Naive thymus-derived CD4-positive, alpha-beta T cell (primary cell): ENCODE data around the gene NINJ2. TPM values are rescaled to one million over a fixed set of nuclear protein-coding genes. Genes with fewer than 3 reads are reported as not detected.
A peak's percentile ranks its signal among the peaks of the same experiment; 100 is the strongest.

Source experiments
- ATAC-seq: fragments of 150-1000 bp; cut with Tn5 transposase; 2 replicates; pipeline ENCODE4 v1.10.0; 2021; ENCODE audit warnings: mild to moderate bottlenecking, moderate library complexity
- CTCF ChIA-PET: fragments of 350-600 bp; sonication (Branson Sonifier 250); formaldehyde crosslinking; loops from one replicate; lab custom pipeline; 2021; ENCODE audit warnings: antibody characterized with exemption; lab: Charles Lee
- POLR2A ChIA-PET: fragments of 350-600 bp; sonication (Branson Sonifier 250); formaldehyde crosslinking; loops from one replicate; lab custom pipeline; 2021; ENCODE audit warnings: antibody characterized with exemption, inconsistent platforms; lab: Charles Lee
- DNase-seq, 9 donors: peaks; one replicate each; pipeline versions ENCODE4 v3.0.0 to v3.0.0-alpha.2; 2020 to 2022; ENCODE audit warnings: mixed read lengths in 1 of 9
- H3K27ac ChIP-seq: one replicate; pipeline ENCODE4 v1.7.0; 2013; ENCODE audit warnings: mild to moderate bottlenecking, low read depth, low read length, moderate library complexity
- H3K27me3 ChIP-seq, 2 donors: one replicate each; pipeline ENCODE4 v1.7.0; 2013; ENCODE audit warnings: low read length in 2 of 2, mild to moderate bottlenecking in 2 of 2, moderate library complexity in 2 of 2; ENCODE audit not compliant: control insufficient read depth in 2 of 2, insufficient read depth in 2 of 2
- H3K36me3 ChIP-seq, 3 experiments: 1 replicate in 2 of 3; 2 replicates in 1 of 3; pipeline ENCODE4 v1.7.0; 2013; ENCODE audit warnings: low read length in 3 of 3, mild to moderate bottlenecking in 3 of 3, moderate library complexity in 1 of 3; ENCODE audit not compliant: insufficient read depth in 3 of 3, control insufficient read depth in 2 of 3
- H3K4me1 ChIP-seq, 2 donors: one replicate each; pipeline ENCODE4 v1.7.0; 2013; ENCODE audit warnings: low read length in 2 of 2, mild to moderate bottlenecking in 2 of 2, moderate library complexity in 1 of 2; ENCODE audit not compliant: control insufficient read depth in 2 of 2, insufficient read depth in 2 of 2
- H3K4me3 ChIP-seq: 2 replicates; pipeline ENCODE4 v1.7.0; 2013; ENCODE audit warnings: mild to moderate bottlenecking, low read length
- H3K9me3 ChIP-seq, 3 experiments: 1 replicate in 2 of 3; 2 replicates in 1 of 3; pipeline ENCODE4 v1.7.0; 2013; ENCODE audit warnings: low read length in 3 of 3; ENCODE audit not compliant: control insufficient read depth in 2 of 3
- H3K27ac Mint-ChIP-seq, 9 donors: one replicate each; pipeline ENCODE4 v1.8.0; 2020 to 2022; ENCODE audit warnings: mixed read lengths in 9 of 9, mild to moderate bottlenecking in 8 of 9, moderate library complexity in 5 of 9, inconsistent platforms in 2 of 9
- H3K27me3 Mint-ChIP-seq, 5 donors: one replicate each; pipeline ENCODE4 v1.8.0; 2021 to 2022; ENCODE audit warnings: mixed read lengths in 5 of 5, mild to moderate bottlenecking in 1 of 5
- H3K36me3 Mint-ChIP-seq, 5 donors: one replicate each; pipeline ENCODE4 v1.8.0; 2020 to 2022; ENCODE audit warnings: mixed read lengths in 5 of 5, mild to moderate bottlenecking in 3 of 5, inconsistent platforms in 1 of 5
- H3K4me1 Mint-ChIP-seq, 7 donors: one replicate each; pipeline ENCODE4 v1.8.0; 2020 to 2022; ENCODE audit warnings: mixed read lengths in 7 of 7, mild to moderate bottlenecking in 3 of 7, inconsistent platforms in 1 of 7
- H3K4me3 Mint-ChIP-seq, 10 donors: one replicate each; pipeline ENCODE4 v1.8.0; 2020 to 2022; ENCODE audit warnings: mild to moderate bottlenecking in 10 of 10, mixed read lengths in 10 of 10, moderate library complexity in 6 of 10, inconsistent platforms in 2 of 10
- H3K9me3 Mint-ChIP-seq, 11 donors: one replicate each; pipeline ENCODE4 v1.8.0; 2020 to 2022; ENCODE audit warnings: mixed read lengths in 11 of 11, mild to moderate bottlenecking in 4 of 11, inconsistent platforms in 1 of 11, moderate library complexity in 1 of 11
- intact Hi-C, 2 donors: fragments of 100-400 bp; cut with micrococcal nuclease; formaldehyde crosslinking; loops; one replicate each; pipeline ENCODE4 v1.15.1; 2023
- polyA plus RNA-seq, 2 donors: library from polyadenylated mRNA; unstranded; fragments of 300-500 nt; fragmentation: Illumina TruSeq; gene quantifications; one replicate each; pipeline ENCODE4 v1.2.3, GENCODE V29; 2021
- total RNA-seq, 6 experiments: library from RNA in 5 of 6; stranded (reverse) in 5 of 6; gene quantifications; 1 replicate in 5 of 6; 2 replicates in 1 of 6; pipeline ENCODE4 v1.2.3 and lab custom pipeline; 2021 to 2026

NINJ2 gene
- total and polyA plus RNA-seq, 7 experiments from 2014 or later, result 0.84 to 11.2 (median 5.1) TPM

- no peaks in the 10 kb centered on the region for H3K9me3 ChIP-seq
- DNase-seq, result peak in 4 of 9 donors; percentile 30 to 43 (median 40)
- H3K4me1 ChIP-seq, result peaks cover 18 to 27% of the 10 kb centered on the region in 2 donors
- peak overlapping the region; percentile 60 for H3K27ac ChIP-seq
- peak; percentile 14 for ATAC-seq
- intact Hi-C loops, result loop anchor here in 1 of 2 donors (1.0 kb wide), 1 partner anchor 9 kb away; no protein-coding TSS in a partner anchor
- Mint-ChIP-seq H3K4me3 (peak overlapping the region in 7 of 10 donors; percentile 15 to 54 (median 29)), H3K27ac (peak overlapping the region; percentile 44 to 94 (median 86)), H3K4me1 (peaks cover 26 to 61% (median 49%) of the 10 kb centered on the region in 7 donors), H3K9me3 (peaks cover 0 to 2% (median 0%) of the 10 kb centered on the region in 11 donors), H3K27me3 (no peaks in the 10 kb centered on the region), H3K36me3 (peaks cover 0 to 10% (median 0%) of the 10 kb centered on the region in 5 donors)
- no peaks in the 10 kb centered on the region for H3K27me3 ChIP-seq
- no peaks in the 10 kb centered on the region for H3K36me3 ChIP-seq
- H3K4me3 ChIP-seq, result no peak overlapping the region
- ChIA-PET POLR2A (interaction anchor here (1.7 kb wide), 1 partner anchor 19 kb away, joined by 6 read pairs; no protein-coding TSS in a partner anchor), CTCF (interaction anchor here (1.4 kb wide), 1 partner anchor 112 kb away, joined by 3 read pairs; no protein-coding TSS in a partner anchor)
Observed at GRCh38 chr12:638953-639557, 24.2 kb downstream of the NINJ2 start.

- H3K36me3 Mint-ChIP-seq, result peaks cover 0 to 15% (median 0%) of the 10 kb centered on the region in 5 donors
- Histone ChIP-seq H3K27ac (no peak overlapping the region), H3K36me3 (no peaks in the 10 kb centered on the region), H3K27me3 (no peaks in the 10 kb centered on the region), H3K4me3 (no peak overlapping the region), H3K9me3 (no peaks in the 10 kb centered on the region), H3K4me1 (peaks cover 13 to 14% of the 10 kb centered on the region in 2 donors)
- CTCF ChIA-PET, result interaction anchor here (0.6 kb wide), 1 partner anchor 308 kb away, joined by 4 read pairs; no protein-coding TSS in a partner anchor
- H3K4me3 Mint-ChIP-seq, result no peak overlapping the region
- peaks cover 22 to 58% (median 47%) of the 10 kb centered on the region in 7 donors for H3K4me1 Mint-ChIP-seq
- H3K27ac Mint-ChIP-seq, result peak overlapping the region in 5 of 9 donors; percentile 2 to 57 (median 31)
- no peaks in the 10 kb centered on the region for H3K27me3 Mint-ChIP-seq
- POLR2A ChIA-PET, result no interaction called here
- ATAC-seq (no peak), DNase-seq (no peak)
- peaks cover 0 to 3% (median 0%) of the 10 kb centered on the region in 11 donors for H3K9me3 Mint-ChIP-seq
- intact Hi-C loops, result no loop called here
Observed at GRCh38 chr12:636632-637031, 26.6 kb downstream of the NINJ2 start.

- H3K4me1 Mint-ChIP-seq, result peaks cover 11 to 50% (median 44%) of the 10 kb centered on the region in 7 donors
- ATAC-seq (no peak), DNase-seq (no peak)
- intact Hi-C loops, result loop anchor here in 1 of 2 donors (5.0 kb wide), 1 partner anchor 39 kb away; no protein-coding TSS in a partner anchor
- Histone ChIP-seq H3K4me1 (peaks cover 2 to 9% of the 10 kb centered on the region in 2 donors), H3K27me3 (no peaks in the 10 kb centered on the region), H3K27ac (no peak overlapping the region), H3K9me3 (no peaks in the 10 kb centered on the region), H3K36me3 (no peaks in the 10 kb centered on the region), H3K4me3 (no peak overlapping the region)
- ChIA-PET CTCF (interaction anchor here (1.8 kb wide), 1 partner anchor 19 kb away, joined by 5 read pairs; no protein-coding TSS in a partner anchor), POLR2A (interaction anchor here (0.6 kb wide), 1 partner anchor 12 kb away, joined by 3 read pairs; no protein-coding TSS in a partner anchor)
- H3K36me3 Mint-ChIP-seq, result peaks cover 0 to 21% (median 3%) of the 10 kb centered on the region in 5 donors
- peak overlapping the region in 5 of 9 donors; percentile 1 to 94 (median 30) for H3K27ac Mint-ChIP-seq
- peaks cover 0 to 3% (median 0%) of the 10 kb centered on the region in 11 donors for H3K9me3 Mint-ChIP-seq
- no peaks in the 10 kb centered on the region for H3K27me3 Mint-ChIP-seq
- peak overlapping the region in 1 of 10 donors; percentile 13 for H3K4me3 Mint-ChIP-seq
Observed at GRCh38 chr12:633731-634130, 29.5 kb downstream of the NINJ2 start.

DNA sequence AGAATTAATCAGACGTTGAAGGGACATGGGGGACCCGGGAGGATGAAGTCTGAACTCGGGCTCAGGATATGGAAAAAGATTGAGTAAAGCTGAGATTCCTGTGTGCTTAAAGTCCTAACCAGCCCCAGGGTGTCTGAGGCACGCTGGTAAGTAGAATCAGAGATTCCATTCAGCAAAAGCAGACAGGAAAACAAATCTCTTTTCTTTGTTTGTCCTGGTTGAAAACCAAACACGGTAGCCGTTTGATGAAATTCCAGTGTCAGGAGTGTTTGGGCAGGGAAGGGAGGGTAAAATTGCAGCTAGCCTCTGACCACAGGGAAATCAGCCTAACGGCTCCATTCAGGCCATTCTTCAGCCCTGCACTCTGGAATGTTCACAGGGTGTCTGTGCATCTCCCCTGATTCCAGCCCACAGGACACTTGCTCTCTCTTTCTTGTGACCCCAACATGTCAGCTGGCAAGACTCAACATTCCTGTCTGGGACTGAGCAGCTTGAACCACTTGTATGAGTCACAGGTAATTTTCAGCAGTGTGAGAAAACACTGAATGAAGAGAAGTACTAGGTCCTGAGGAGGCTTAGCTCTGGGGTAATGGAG is 31.0 kb downstream of the NINJ2 start:
- peak overlapping the region in 3 of 10 donors; percentile 82 to 96 (median 94) for H3K4me3 Mint-ChIP-seq
- POLR2A ChIA-PET, result interaction anchor here (0.7 to 1.0 kb wide), 2 partner anchors 10 to 13 kb away, joined by 3 to 4 read pairs; no protein-coding TSS in a partner anchor
- CTCF ChIA-PET, result interaction anchor here (1.0 to 1.8 kb wide), 2 partner anchors 18 to 184 kb away, joined by 3 to 5 read pairs; no protein-coding TSS in a partner anchor
- H3K9me3 Mint-ChIP-seq, result peaks cover 0 to 3% (median 0%) of the 10 kb centered on the region in 11 donors
- peak overlapping the region in 8 of 9 donors; percentile 49 to 98 (median 88) for H3K27ac Mint-ChIP-seq
- Histone ChIP-seq H3K27ac (peak overlapping the region; percentile 3), H3K27me3 (no peaks in the 10 kb centered on the region), H3K4me1 (peaks cover 0 to 6% of the 10 kb centered on the region in 2 donors), H3K4me3 (no peak overlapping the region), H3K36me3 (no peaks in the 10 kb centered on the region), H3K9me3 (no peaks in the 10 kb centered on the region)
- peak; percentile 61 for ATAC-seq
- H3K36me3 Mint-ChIP-seq, result peaks cover 0 to 21% (median 3%) of the 10 kb centered on the region in 5 donors
- intact Hi-C loops, result loop anchor here in 1 of 2 donors (5.0 kb wide), 1 partner anchor 40 kb away; no protein-coding TSS in a partner anchor
- no peak for DNase-seq
- H3K4me1 Mint-ChIP-seq, result peaks cover 7 to 51% (median 40%) of the 10 kb centered on the region in 7 donors
- H3K27me3 Mint-ChIP-seq, result no peaks in the 10 kb centered on the region

DNA sequence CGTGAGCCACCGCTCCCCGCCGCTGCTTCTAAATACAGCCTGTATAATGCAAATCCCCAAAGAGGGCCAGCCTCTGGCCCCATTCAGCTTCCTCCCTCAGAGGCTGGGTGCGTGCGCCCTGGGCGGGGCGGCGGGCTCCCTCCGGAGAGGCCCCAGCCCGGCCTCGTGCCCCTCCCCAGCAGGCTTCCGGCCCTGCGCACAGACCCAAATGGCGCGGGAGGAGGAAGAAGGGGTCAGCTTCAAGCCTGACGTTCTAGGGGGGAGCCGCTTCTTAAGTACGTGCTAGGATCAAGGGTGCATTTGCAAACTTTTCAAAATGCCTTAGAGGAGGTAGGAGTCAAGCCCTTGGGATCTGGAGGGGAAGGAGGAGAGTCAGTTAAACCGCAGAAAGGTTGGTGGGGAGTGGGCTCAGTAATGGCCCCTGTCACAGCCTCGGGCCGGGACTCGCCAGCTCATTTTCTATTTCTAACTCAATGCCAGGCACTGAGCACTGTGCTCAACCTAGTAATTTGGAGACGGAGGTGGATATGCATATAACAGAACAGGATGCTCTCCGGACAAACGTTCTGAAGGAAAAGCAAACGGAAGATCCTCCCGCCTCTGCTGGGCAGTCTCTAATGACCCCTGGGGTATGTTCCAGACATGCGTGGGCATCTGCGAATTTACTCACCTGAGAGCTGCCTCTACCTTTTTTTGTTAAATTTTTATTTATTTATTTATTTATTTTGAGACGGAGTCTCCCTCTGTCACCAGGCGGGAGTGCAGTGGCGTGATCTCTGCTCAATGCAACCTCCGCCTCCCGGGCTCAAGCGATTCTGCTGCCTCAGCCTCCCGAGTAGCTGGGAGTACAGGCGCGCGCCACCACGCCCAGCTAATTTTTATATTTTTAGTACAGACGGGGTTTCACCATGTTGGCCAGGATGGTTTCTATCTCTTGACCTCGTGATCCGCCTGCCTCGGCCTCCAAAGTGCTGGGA is 32.3 kb downstream of the NINJ2 start:
- intact Hi-C loops, result loop anchor here in 1 of 2 donors (1.0 to 5.0 kb wide), 6 partner anchors 8 to 120 kb away; no protein-coding TSS in a partner anchor
- H3K4me3 Mint-ChIP-seq, result peak overlapping the region in 8 of 10 donors; percentile 82 to 96 (median 91)
- peaks cover 0 to 2% (median 0%) of the 10 kb centered on the region in 11 donors for H3K9me3 Mint-ChIP-seq
- H3K27me3 Mint-ChIP-seq, result no peaks in the 10 kb centered on the region
- ATAC-seq (no peak), DNase-seq (peak in 6 of 9 donors; percentile 54 to 88 (median 70))
- Histone ChIP-seq H3K27ac (peak overlapping the region; percentile 72), H3K36me3 (no peaks in the 10 kb centered on the region), H3K4me1 (peaks cover 0 to 6% of the 10 kb centered on the region in 2 donors), H3K27me3 (no peaks in the 10 kb centered on the region), H3K4me3 (peak overlapping the region; percentile 53), H3K9me3 (no peaks in the 10 kb centered on the region)
- ChIA-PET CTCF (no interaction called here), POLR2A (no interaction called here)
- H3K36me3 Mint-ChIP-seq, result peaks cover 0 to 16% (median 3%) of the 10 kb centered on the region in 5 donors
- H3K4me1 Mint-ChIP-seq, result peaks cover 7 to 47% (median 34%) of the 10 kb centered on the region in 7 donors
- peak overlapping the region in 7 of 9 donors; percentile 93 to 98 (median 95) for H3K27ac Mint-ChIP-seq
